GM12878 (cell line): ENCODE measurements around the gene RIIAD1. TPM values are rescaled to one million over a fixed set of nuclear protein-coding genes. Genes with fewer than 3 reads are reported as not detected.

ENCODE experiments used
- ATAC-seq: fragments of 200-7000 bp; cut with Tn5 transposase; 3 replicates; pipeline ENCODE4 v1.9.1; 2020; ENCODE audit warnings: mild to moderate bottlenecking, moderate library complexity
- BruUV-seq: library from RNA; stranded (reverse); fragments of 400-500 nt; replicated peaks from 2 replicates; lab custom pipeline; 2021; lab: Mats Ljungman, UMichigan
- CTCF ChIA-PET: fragments of 300-600 bp; sonication (Branson Sonifier 250); formaldehyde crosslinking; extraction: SDS; loops from one replicate; lab custom pipeline; 2021; ENCODE audit warnings: inconsistent platforms; lab: Yijun Ruan, JAX
- POLR2A ChIA-PET: fragments of 350-600 bp; formaldehyde crosslinking; extraction: SDS; loops from one replicate; lab custom pipeline; 2021; ENCODE audit warnings: inconsistent platforms; lab: Charles Lee
- RAD21 ChIA-PET: fragments of 300-600 bp; sonication (Branson Sonifier 250); formaldehyde crosslinking; loops from one replicate; lab custom pipeline; 2023; ENCODE audit warnings: antibody characterized with exemption; ENCODE audit not compliant: unreplicated experiment; lab: Charles Lee
- SMC1A ChIA-PET: fragments of 300-600 bp; sonication (Branson Sonifier 250); formaldehyde crosslinking; loops from one replicate; lab custom pipeline; 2023; ENCODE audit not compliant: unreplicated experiment, uncharacterized antibody; lab: Charles Lee
- DNase-seq: peaks from one replicate; pipeline ENCODE4 v3.0.0-alpha.2; 2011; ENCODE audit warnings: low read depth, low spot score
- FAIRE-seq: peaks from 3 replicates; lab custom pipeline; 2011; peaks lifted over from hg19 to GRCh38; lab: Jason Lieb, UNC
- H2AFZ ChIP-seq: 2 replicates; pipeline ENCODE4 v1.6.0; 2011; ENCODE audit warnings: low read depth, low read length, control low read depth; ENCODE audit not compliant: control insufficient read depth
- H3K27ac ChIP-seq: 2 replicates; pipeline ENCODE4 v1.5.1; 2011; ENCODE audit warnings: control low read depth; ENCODE audit not compliant: control insufficient read depth, insufficient read depth
- H3K27me3 ChIP-seq, 2 experiments: replicated peaks in 1 of 2; 2 replicates each; pipeline versions ENCODE4 v1.6.0 to v1.6.1; 2011; ENCODE audit warnings: low read length in 1 of 2; ENCODE audit not compliant: control insufficient read depth in 2 of 2, insufficient read depth in 2 of 2
- H3K36me3 ChIP-seq, 2 experiments: 2 replicates each; pipeline ENCODE4 v1.5.1; 2011; ENCODE audit warnings: low read length in 1 of 2; ENCODE audit not compliant: control insufficient read depth in 2 of 2, insufficient read depth in 2 of 2
- H3K4me1 ChIP-seq: 2 replicates; pipeline ENCODE4 v1.6.1; 2011; ENCODE audit warnings: mild to moderate bottlenecking, low read length, moderate library complexity, mixed read lengths; ENCODE audit not compliant: control insufficient read depth, insufficient read depth
- H3K4me2 ChIP-seq: 2 replicates; pipeline ENCODE4 v1.6.0; 2011; ENCODE audit warnings: control low read depth; ENCODE audit not compliant: control insufficient read depth, insufficient read depth
- H3K4me3 ChIP-seq: fragments of 200-600 bp; sonication (generic); 2 replicates; pipeline ENCODE4 v1.5.1; 2016
- H3K79me2 ChIP-seq: 2 replicates; pipeline ENCODE4 v1.6.0; 2011; ENCODE audit warnings: low read length; ENCODE audit not compliant: control insufficient read depth, insufficient read depth
- H3K9ac ChIP-seq: 2 replicates; pipeline ENCODE4 v1.8.0; 2011; ENCODE audit warnings: low read length, control low read depth, mixed read lengths; ENCODE audit not compliant: control insufficient read depth, insufficient read depth
- H3K9me3 ChIP-seq: replicated peaks from 3 replicates; pipeline ENCODE4 v1.5.1; 2011; ENCODE audit warnings: mild to moderate bottlenecking, low read length; ENCODE audit not compliant: control insufficient read depth, insufficient read depth
- H4K20me1 ChIP-seq: 2 replicates; pipeline ENCODE4 v1.6.0; 2011; ENCODE audit not compliant: control insufficient read depth, insufficient read depth
- MYC ChIP-seq: IDR thresholded peaks from 2 replicates; pipeline ENCODE4 v1.6.1; 2011; ENCODE audit warnings: mild to moderate bottlenecking, low read length, moderate library complexity, inconsistent platforms; ENCODE audit not compliant: insufficient read depth, insufficient replicate concordance, insufficient read length, severe bottlenecking
- PML ChIP-seq: IDR thresholded peaks from 2 replicates; pipeline ENCODE4 v1.6.1; 2012; ENCODE audit warnings: low read length, inconsistent platforms
- SPI1 ChIP-seq: IDR thresholded peaks from 2 replicates; pipeline ENCODE4 v1.6.1; 2011; ENCODE audit warnings: low read depth, mild to moderate bottlenecking, low read length, moderate library complexity, borderline replicate concordance; ENCODE audit not compliant: insufficient read depth
- TAF1 ChIP-seq: IDR thresholded peaks from 2 replicates; pipeline ENCODE4 v1.6.1; 2011; ENCODE audit warnings: mild to moderate bottlenecking, low read depth, low read length, borderline replicate concordance
- ZBED1 ChIP-seq: IDR thresholded peaks from 2 replicates; pipeline ENCODE4 v1.6.1; 2016; ENCODE audit warnings: borderline replicate concordance
- ZNF217 ChIP-seq: fragments of 450-650 bp; IDR thresholded peaks from 2 replicates; pipeline ENCODE4 v1.6.1; 2017; ENCODE audit warnings: antibody characterized with exemption, mild to moderate bottlenecking
- WGBS: methylation state at CpG from one replicate; pipeline ENCODE4 v1.1.6; 2016; ENCODE audit warnings: low lambda C conversion rate; ENCODE audit not compliant: insufficient replicate concordance, insufficient coverage; ENCODE audit errors: missing lambda C conversion rate; 5-methylcytosine and 5-hydroxymethylcytosine counted together
- in situ Hi-C: fragments of 300-500 bp; cut with MboI; formaldehyde crosslinking; loops from 9 replicates; pipeline ENCODE4 v1.14.3; 2018; ENCODE audit warnings: mixed read lengths
- intact Hi-C: fragments of 100-400 bp; cut with micrococcal nuclease; formaldehyde crosslinking; loops from one replicate; pipeline ENCODE4 v1.14.2; 2022; ENCODE audit not compliant: unreplicated experiment
- polyA plus RNA-seq, 11 experiments: library from polyadenylated mRNA; depleted of rRNA in 4 of 11; unstranded in 6 of 11; stranded (reverse) in 5 of 11; fragments of >200 nt; fragmentation: Nextera tagmentation in 4 of 11; fragmentation: Illumina TruSeq in 1 of 11; extraction: Ambion mirVana in 4 of 11; extraction: Trizol in 1 of 11; gene quantifications; 1 replicate in 1 of 11; 2 replicates in 10 of 11; pipeline versions ENCODE4 v1.2.1 to v1.2.3, GENCODE V29; 2011 to 2016; ENCODE audit warnings: inconsistent platforms in 2 of 11, missing spikeins in 2 of 11, low read depth in 1 of 11
- total RNA-seq, 4 experiments: library from RNA; depleted of rRNA in 3 of 4; stranded (reverse); fragments of >200 nt in 3 of 4; fragmentation: Illumina TruSeq in 1 of 4; extraction: Trizol in 1 of 4; gene quantifications; 2 replicates each; pipeline versions ENCODE4 v1.2.1 to v1.2.3, GENCODE V29; 2013 to 2021
- TF ChIP-seq, protein P1 (sequence below): fragments of 450-650 bp; IDR thresholded peaks from 2 replicates; pipeline ENCODE4 v1.6.1; 2018; ENCODE audit warnings: borderline replicate concordance, mild to moderate bottlenecking; ENCODE audit not compliant: partially characterized antibody
- TF ChIP-seq, protein P2 (sequence below), 3 experiments: IDR thresholded peaks in 2 of 3; conservative IDR thresholded peaks in 1 of 3; 2 replicates each; pipeline ENCODE4 v1.5.1; 2011; ENCODE audit warnings: low read depth in 3 of 3, low read length in 3 of 3, mild to moderate bottlenecking in 3 of 3, control low read depth in 2 of 3, moderate library complexity in 2 of 3, inconsistent platforms in 1 of 3, mixed read lengths in 1 of 3; ENCODE audit not compliant: control insufficient read depth in 2 of 3, insufficient read depth in 1 of 3; ENCODE audit errors: extremely low read depth in 1 of 3

The RIIAD1 gene
- total and polyA plus RNA-seq, 10 of the 15 experiments (the other 5 are each of a cell fraction or from before 2014, with no cell fraction given): not detected

DNA sequence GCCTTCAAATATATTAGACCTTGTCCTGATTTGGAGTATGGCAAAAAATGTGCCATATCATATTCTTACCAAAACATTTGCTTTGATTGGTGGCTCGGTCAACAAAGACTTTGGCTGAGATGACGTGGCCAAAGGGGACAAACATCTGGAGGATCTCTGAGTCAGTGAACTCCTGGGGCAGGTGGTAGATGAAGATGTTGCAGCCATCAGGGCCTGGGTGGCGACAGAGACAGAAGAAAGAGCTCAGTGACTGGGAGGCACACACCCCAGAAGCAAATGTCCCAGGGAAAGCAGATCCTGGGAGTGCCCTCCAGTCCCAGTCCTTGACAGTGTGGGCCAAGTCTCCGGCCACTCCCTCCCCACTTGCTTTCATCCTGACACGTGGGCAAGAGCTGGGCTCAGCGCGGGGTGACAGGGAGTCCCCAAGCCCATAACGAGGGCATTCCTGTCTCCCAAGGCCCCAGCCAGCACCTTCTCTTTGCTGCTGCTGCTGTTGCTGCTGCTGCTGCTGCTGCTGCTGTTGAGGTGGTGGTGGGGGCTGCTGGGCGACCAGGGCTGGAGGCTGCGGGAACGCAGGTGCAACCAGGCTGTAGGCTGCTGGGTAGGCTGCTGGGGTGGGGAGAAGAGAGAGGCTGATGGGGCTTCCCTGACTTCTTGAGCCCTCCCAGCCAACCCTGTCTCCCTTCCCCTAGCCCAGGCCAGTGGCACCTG lies 15.4 kb upstream of the RIIAD1 start:
- intact Hi-C loops: no loop called here
- CTCF ChIA-PET: no interaction called here
- Histone ChIP-seq H3K4me2 (no peak overlapping the region), H3K27ac (no peak overlapping the region)
- no peak for TF ChIP-seq TAF1
- TF ChIP-seq MYC: no peak
- no peak for TF ChIP-seq PML
- TF ChIP-seq, protein P1, sequence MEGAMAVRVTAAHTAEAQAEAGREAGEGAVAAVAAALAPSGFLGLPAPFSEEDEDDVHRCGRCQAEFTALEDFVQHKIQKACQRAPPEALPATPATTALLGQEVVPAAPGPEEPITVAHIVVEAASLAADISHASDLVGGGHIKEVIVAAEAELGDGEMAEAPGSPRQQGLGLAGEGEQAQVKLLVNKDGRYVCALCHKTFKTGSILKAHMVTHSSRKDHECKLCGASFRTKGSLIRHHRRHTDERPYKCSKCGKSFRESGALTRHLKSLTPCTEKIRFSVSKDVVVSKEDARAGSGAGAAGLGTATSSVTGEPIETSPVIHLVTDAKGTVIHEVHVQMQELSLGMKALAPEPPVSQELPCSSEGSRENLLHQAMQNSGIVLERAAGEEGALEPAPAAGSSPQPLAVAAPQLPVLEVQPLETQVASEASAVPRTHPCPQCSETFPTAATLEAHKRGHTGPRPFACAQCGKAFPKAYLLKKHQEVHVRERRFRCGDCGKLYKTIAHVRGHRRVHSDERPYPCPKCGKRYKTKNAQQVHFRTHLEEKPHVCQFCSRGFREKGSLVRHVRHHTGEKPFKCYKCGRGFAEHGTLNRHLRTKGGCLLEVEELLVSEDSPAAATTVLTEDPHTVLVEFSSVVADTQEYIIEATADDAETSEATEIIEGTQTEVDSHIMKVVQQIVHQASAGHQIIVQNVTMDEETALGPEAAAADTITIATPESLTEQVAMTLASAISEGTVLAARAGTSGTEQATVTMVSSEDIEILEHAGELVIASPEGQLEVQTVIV: no peak
- TF ChIP-seq ZBED1: no peak
- no peak for TF ChIP-seq ZNF217
- TF ChIP-seq, protein P2, sequence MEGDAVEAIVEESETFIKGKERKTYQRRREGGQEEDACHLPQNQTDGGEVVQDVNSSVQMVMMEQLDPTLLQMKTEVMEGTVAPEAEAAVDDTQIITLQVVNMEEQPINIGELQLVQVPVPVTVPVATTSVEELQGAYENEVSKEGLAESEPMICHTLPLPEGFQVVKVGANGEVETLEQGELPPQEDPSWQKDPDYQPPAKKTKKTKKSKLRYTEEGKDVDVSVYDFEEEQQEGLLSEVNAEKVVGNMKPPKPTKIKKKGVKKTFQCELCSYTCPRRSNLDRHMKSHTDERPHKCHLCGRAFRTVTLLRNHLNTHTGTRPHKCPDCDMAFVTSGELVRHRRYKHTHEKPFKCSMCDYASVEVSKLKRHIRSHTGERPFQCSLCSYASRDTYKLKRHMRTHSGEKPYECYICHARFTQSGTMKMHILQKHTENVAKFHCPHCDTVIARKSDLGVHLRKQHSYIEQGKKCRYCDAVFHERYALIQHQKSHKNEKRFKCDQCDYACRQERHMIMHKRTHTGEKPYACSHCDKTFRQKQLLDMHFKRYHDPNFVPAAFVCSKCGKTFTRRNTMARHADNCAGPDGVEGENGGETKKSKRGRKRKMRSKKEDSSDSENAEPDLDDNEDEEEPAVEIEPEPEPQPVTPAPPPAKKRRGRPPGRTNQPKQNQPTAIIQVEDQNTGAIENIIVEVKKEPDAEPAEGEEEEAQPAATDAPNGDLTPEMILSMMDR (IDR thresholded peaks at IDR 0.05 in 2 of 3, conservative IDR thresholded peaks at IDR 0.05 in 1 of 3; ENCODE audit: control insufficient read depth in 2 of 3, extremely low read depth in 1 of 3, insufficient read depth in 1 of 3, low read depth in 3 of 3, low read length in 3 of 3): peak in 1 of 3 experiments; percentile 27; a peak in 2 of 6 replicates
- no peak for TF ChIP-seq SPI1
- TF ChIP-seq, all 136 proteins: peak for 1
- Histone ChIP-seq H3K4me1 (no peaks in the 10 kb centered on the region), H3K9me3 (no peaks in the 10 kb centered on the region), H3K79me2 (no peaks in the 10 kb centered on the region), H3K4me3 (no peak overlapping the region), H3K27me3 (no peaks in the 10 kb centered on the region), H2AFZ (no peak overlapping the region), H4K20me1 (no peaks in the 10 kb centered on the region), H3K36me3 (no peaks in the 10 kb centered on the region), H3K9ac (no peak overlapping the region)
- ChIA-PET RAD21 (interaction anchor here (1.0 to 1.1 kb wide), 2 partner anchors 28 to 29 kb away, joined by 3 read pairs; no protein-coding TSS in a partner anchor), POLR2A (no interaction called here), SMC1A (interaction anchor here (0.6 kb wide), 1 partner anchor 92 kb away, joined by 3 read pairs; no protein-coding TSS in a partner anchor)
- DNase-seq (no peak), ATAC-seq (peak; percentile 49), FAIRE-seq (no peak)
- WGBS: 55% methylated on average over 11 of the region's 11 CpGs
- BruUV-seq: no TSS peak
- in situ Hi-C loops: no loop called here
